Tibial nerve (tissue), 4 donors: ENCODE measurements around the gene DAAM2.

Experiments
- CTCF ChIP-seq, 5 experiments: fragments of 200-600 bp in 3 of 5; fragments of 450-650 bp in 2 of 5; sonication (generic) in 3 of 5; IDR thresholded peaks; one replicate each; pipeline ENCODE4 v1.5.1; 2016 to 2019; ENCODE audit warnings: antibody characterized with exemption in 5 of 5, mild to moderate bottlenecking in 3 of 5, moderate library complexity in 2 of 5
- EP300 ChIP-seq, 2 donors: sonication (generic); formaldehyde crosslinking; IDR thresholded peaks; one replicate each; pipeline ENCODE4 v1.6.1; 2017; ENCODE audit warnings: antibody characterized with exemption in 2 of 2, mild to moderate bottlenecking in 1 of 2
- POLR2A ChIP-seq, 2 donors: fragments of 450-650 bp; IDR thresholded peaks; one replicate each; pipeline ENCODE4 v1.6.1; 2017; ENCODE audit warnings: antibody characterized with exemption in 2 of 2, mild to moderate bottlenecking in 2 of 2, moderate library complexity in 2 of 2

- TF ChIP-seq CTCF (IDR thresholded peaks at IDR 0.05), result no peak
- TF ChIP-seq EP300 (IDR thresholded peaks at IDR 0.05), result no peak
- no peak for TF ChIP-seq POLR2A (IDR thresholded peaks at IDR 0.05)
Measured at GRCh38 chr6:39876826-39877225, 84.7 kb downstream of the DAAM2 start.
